ENCODE data around the gene TMA7. TPM values are rescaled to one million over a fixed set of nuclear protein-coding genes. Genes with fewer than 3 reads are reported as not detected.

Gene TMA7
- total RNA-seq = 10 to 100 TPM; 75.2 to 92.0 TPM
- polyA plus RNA-seq = 100 to 1,000 TPM; 134 to 241 TPM

DNA sequence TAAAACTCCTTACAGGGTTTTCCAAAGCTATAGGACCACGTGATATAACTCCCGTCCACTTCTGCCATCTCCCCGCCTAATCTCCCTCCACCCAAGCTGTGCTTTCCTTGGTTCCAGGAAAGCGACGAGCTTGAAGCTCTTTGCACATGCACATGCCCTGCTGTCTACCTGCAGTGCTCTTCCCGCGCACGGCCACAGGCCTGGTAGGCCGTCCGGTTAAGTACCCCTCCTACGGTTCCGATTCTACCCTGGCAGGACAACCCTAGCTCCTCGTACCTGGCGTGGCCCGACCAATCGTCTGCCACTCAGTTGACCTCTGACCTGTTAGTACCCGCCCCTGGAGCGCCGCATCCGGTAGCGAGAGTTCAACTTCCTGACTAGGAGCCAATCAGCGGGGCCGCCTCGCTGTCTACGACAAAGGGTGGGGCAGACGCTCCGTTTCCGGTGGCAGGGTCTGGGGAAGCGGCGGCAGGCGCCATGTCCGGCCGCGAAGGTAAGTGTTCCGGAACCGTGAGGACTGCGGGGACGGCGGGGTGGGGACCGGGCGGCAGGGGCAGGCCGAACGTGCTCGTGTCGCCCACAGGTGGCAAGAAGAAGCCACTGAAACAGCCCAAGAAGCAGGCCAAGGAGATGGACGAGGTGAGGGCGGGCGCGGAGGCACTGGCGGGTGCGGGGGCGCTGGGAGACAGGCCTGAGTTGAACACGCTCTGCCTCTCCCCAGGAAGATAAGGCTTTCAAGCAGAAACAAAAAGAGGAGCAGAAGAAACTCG is at the start of gene TMA7, which contains the start of gene CCDC51:
TMA7 (plus strand) TSS at position 438 of the 770 bp plus-strand sequence; CDS start at position 478, 40 bp downstream.
CCDC51 (minus strand) TSS at position 300 of the 770 bp plus-strand sequence. CDS start 4,991 bp downstream, outside the sequence.
- H3K27me3 ChIP-seq (ENCODE audit: control insufficient read depth in 4 of 4, insufficient read depth in 4 of 4, low read length in 3 of 4) = no peaks in the 10 kb centered on the region

More for the DNA sequence above, at the start of gene TMA7, which contains the start of gene CCDC51:
- Histone ChIP-seq H3K9me3 (ENCODE audit: control insufficient read depth in 4 of 4, low read length in 3 of 4) (no peaks in the 10 kb centered on the region), H3K4me1 (ENCODE audit: control insufficient read depth in 4 of 4, insufficient read depth in 4 of 4, low read length in 3 of 4) (peaks cover 2 to 23% (median 14%) of the 10 kb centered on the region in 4 donors), H3K36me3 (ENCODE audit: control insufficient read depth in 4 of 4, insufficient read depth in 3 of 4, low read depth in 1 of 4, low read length in 3 of 4) (peaks cover 0 to 12% (median 4%) of the 10 kb centered on the region in 4 donors), H3K9ac (ENCODE audit: low read depth in 1 of 2, low read length in 2 of 2) (peak within 1 kb of the TSS; percentile 52 to 61), H3K27ac (ENCODE audit: low read depth in 1 of 2, low read length in 2 of 2) (peak within 1 kb of the TSS; percentile 87 to 89), H3K4me3 (ENCODE audit: low read depth in 1 of 3, low read length in 3 of 3) (peak within 1 kb of the TSS; percentile 77 to 94 (median 92))
- TF ChIP-seq, protein P1, sequence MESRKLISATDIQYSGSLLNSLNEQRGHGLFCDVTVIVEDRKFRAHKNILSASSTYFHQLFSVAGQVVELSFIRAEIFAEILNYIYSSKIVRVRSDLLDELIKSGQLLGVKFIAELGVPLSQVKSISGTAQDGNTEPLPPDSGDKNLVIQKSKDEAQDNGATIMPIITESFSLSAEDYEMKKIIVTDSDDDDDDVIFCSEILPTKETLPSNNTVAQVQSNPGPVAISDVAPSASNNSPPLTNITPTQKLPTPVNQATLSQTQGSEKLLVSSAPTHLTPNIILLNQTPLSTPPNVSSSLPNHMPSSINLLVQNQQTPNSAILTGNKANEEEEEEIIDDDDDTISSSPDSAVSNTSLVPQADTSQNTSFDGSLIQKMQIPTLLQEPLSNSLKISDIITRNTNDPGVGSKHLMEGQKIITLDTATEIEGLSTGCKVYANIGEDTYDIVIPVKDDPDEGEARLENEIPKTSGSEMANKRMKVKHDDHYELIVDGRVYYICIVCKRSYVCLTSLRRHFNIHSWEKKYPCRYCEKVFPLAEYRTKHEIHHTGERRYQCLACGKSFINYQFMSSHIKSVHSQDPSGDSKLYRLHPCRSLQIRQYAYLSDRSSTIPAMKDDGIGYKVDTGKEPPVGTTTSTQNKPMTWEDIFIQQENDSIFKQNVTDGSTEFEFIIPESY (IDR thresholded peaks at IDR 0.05) = no peak
- peak; percentile 34 to 71 for TF ChIP-seq RXRA (IDR thresholded peaks at IDR 0.05)
- TF ChIP-seq JUND (IDR thresholded peaks at IDR 0.05) = no peak
- TF ChIP-seq, protein P2, sequence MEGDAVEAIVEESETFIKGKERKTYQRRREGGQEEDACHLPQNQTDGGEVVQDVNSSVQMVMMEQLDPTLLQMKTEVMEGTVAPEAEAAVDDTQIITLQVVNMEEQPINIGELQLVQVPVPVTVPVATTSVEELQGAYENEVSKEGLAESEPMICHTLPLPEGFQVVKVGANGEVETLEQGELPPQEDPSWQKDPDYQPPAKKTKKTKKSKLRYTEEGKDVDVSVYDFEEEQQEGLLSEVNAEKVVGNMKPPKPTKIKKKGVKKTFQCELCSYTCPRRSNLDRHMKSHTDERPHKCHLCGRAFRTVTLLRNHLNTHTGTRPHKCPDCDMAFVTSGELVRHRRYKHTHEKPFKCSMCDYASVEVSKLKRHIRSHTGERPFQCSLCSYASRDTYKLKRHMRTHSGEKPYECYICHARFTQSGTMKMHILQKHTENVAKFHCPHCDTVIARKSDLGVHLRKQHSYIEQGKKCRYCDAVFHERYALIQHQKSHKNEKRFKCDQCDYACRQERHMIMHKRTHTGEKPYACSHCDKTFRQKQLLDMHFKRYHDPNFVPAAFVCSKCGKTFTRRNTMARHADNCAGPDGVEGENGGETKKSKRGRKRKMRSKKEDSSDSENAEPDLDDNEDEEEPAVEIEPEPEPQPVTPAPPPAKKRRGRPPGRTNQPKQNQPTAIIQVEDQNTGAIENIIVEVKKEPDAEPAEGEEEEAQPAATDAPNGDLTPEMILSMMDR (IDR thresholded peaks at IDR 0.05; ENCODE audit: low read depth, low read length, missing input control) = no peak
- TF ChIP-seq, protein P3, sequence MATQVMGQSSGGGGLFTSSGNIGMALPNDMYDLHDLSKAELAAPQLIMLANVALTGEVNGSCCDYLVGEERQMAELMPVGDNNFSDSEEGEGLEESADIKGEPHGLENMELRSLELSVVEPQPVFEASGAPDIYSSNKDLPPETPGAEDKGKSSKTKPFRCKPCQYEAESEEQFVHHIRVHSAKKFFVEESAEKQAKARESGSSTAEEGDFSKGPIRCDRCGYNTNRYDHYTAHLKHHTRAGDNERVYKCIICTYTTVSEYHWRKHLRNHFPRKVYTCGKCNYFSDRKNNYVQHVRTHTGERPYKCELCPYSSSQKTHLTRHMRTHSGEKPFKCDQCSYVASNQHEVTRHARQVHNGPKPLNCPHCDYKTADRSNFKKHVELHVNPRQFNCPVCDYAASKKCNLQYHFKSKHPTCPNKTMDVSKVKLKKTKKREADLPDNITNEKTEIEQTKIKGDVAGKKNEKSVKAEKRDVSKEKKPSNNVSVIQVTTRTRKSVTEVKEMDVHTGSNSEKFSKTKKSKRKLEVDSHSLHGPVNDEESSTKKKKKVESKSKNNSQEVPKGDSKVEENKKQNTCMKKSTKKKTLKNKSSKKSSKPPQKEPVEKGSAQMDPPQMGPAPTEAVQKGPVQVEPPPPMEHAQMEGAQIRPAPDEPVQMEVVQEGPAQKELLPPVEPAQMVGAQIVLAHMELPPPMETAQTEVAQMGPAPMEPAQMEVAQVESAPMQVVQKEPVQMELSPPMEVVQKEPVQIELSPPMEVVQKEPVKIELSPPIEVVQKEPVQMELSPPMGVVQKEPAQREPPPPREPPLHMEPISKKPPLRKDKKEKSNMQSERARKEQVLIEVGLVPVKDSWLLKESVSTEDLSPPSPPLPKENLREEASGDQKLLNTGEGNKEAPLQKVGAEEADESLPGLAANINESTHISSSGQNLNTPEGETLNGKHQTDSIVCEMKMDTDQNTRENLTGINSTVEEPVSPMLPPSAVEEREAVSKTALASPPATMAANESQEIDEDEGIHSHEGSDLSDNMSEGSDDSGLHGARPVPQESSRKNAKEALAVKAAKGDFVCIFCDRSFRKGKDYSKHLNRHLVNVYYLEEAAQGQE (IDR thresholded peaks at IDR 0.05) = no peak
- no peak for TF ChIP-seq EGR1 (IDR thresholded peaks at IDR 0.05; ENCODE audit: low read depth in 2 of 2)
- TF ChIP-seq NR2F2 (IDR thresholded peaks at IDR 0.05) = peak; percentile 91
- peak; percentile 90 to 98 for TF ChIP-seq GABPA (IDR thresholded peaks at IDR 0.05 in 1 of 2, conservative IDR thresholded peaks at IDR 0.05 in 1 of 2)
- no peak for TF ChIP-seq FOXA2 (IDR thresholded peaks at IDR 0.05)
- TF ChIP-seq HNF4G (IDR thresholded peaks at IDR 0.05) = no peak
- TF ChIP-seq RAD21 (IDR thresholded peaks at IDR 0.05) = no peak
- TF ChIP-seq, protein P4, sequence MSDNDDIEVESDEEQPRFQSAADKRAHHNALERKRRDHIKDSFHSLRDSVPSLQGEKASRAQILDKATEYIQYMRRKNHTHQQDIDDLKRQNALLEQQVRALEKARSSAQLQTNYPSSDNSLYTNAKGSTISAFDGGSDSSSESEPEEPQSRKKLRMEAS (IDR thresholded peaks at IDR 0.05) = peak; percentile 44
- TF ChIP-seq, protein P5, sequence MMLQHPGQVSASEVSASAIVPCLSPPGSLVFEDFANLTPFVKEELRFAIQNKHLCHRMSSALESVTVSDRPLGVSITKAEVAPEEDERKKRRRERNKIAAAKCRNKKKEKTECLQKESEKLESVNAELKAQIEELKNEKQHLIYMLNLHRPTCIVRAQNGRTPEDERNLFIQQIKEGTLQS (IDR thresholded peaks at IDR 0.05) = no peak
- TF ChIP-seq HNF4A (conservative IDR thresholded peaks at IDR 0.05) = peak in 1 of 2 donors; percentile 24
- peak; percentile 95 for TF ChIP-seq YY1 (IDR thresholded peaks at IDR 0.05)
- no peak for TF ChIP-seq TAF1 (conservative IDR thresholded peaks at IDR 0.05)
- peak; percentile 87 for TF ChIP-seq SP1 (IDR thresholded peaks at IDR 0.05)
- TF ChIP-seq FOXA1 (IDR thresholded peaks at IDR 0.05) = no peak
- WGBS = under 1% methylated on average over 54 of the region's 54 CpGs
- peak; percentile 97 for DNase-seq (ENCODE audit: low spot score)

Data from liver (tissue), 9 donors.